ENCODE results near the gene MAD1L1.
"Not testable (repeated sequence)": the region's sequence is repeated elsewhere in the genome, so short reads cannot be mapped to it uniquely, and the experiment has no call there.

The MAD1L1 gene

GRCh38 chr7:1981201-1981877 is 251.4 kb downstream of the MAD1L1 start:
- no peak for DNase-seq (ENCODE audit: low read depth, low spot score)
- H3K4me3 ChIP-seq (ENCODE audit: low read depth, low read length): no peak overlapping the region
- no peak for TF ChIP-seq CTCF (IDR thresholded peaks at IDR 0.05; ENCODE audit: low read depth, low read length)
- in situ Hi-C loops (cut with HindIII; ENCODE audit: low sequenced_read_pairs): no loop called here

GRCh38 chr7:1979591-1980560 is 252.9 kb downstream of the MAD1L1 start:
- no peak overlapping the region for H3K4me3 ChIP-seq (ENCODE audit: low read depth, low read length)
- in situ Hi-C loops (cut with HindIII; ENCODE audit: low sequenced_read_pairs): no loop called here

GRCh38 chr7:1978656-1979590 is 253.8 kb downstream of the MAD1L1 start:
- DNase-seq (ENCODE audit: low read depth, low spot score): no peak
- in situ Hi-C loops (cut with HindIII; ENCODE audit: low sequenced_read_pairs): no loop called here
- H3K4me3 ChIP-seq (ENCODE audit: low read depth, low read length): no peak overlapping the region
- TF ChIP-seq CTCF (IDR thresholded peaks at IDR 0.05; ENCODE audit: low read depth, low read length): no peak

More at GRCh38 chr7:1979591-1980560, 252.9 kb downstream of the MAD1L1 start:
- no peak for DNase-seq (ENCODE audit: low read depth, low spot score)
- no peak for TF ChIP-seq CTCF (IDR thresholded peaks at IDR 0.05; ENCODE audit: low read depth, low read length)

- no peak overlapping the region for H3K4me3 ChIP-seq (ENCODE audit: low read depth, low read length)
- DNase-seq (ENCODE audit: low read depth, low spot score): no peak
- TF ChIP-seq CTCF (IDR thresholded peaks at IDR 0.05; ENCODE audit: low read depth, low read length): no peak
- in situ Hi-C loops (cut with HindIII; ENCODE audit: low sequenced_read_pairs): no loop called here
Measured at GRCh38 chr7:1977876-1978441, 254.8 kb downstream of the MAD1L1 start.

GRCh38 chr7:1977059-1977875 is 255.5 kb downstream of the MAD1L1 start:
- no peak for TF ChIP-seq CTCF (IDR thresholded peaks at IDR 0.05; ENCODE audit: low read depth, low read length)
- in situ Hi-C loops (cut with HindIII; ENCODE audit: low sequenced_read_pairs): no loop called here
- no peak for DNase-seq (ENCODE audit: low read depth, low spot score)
- H3K4me3 ChIP-seq (ENCODE audit: low read depth, low read length): no peak overlapping the region

- DNase-seq (ENCODE audit: low read depth, low spot score); in situ Hi-C loops (cut with HindIII; ENCODE audit: low sequenced_read_pairs); H3K4me3 ChIP-seq (ENCODE audit: low read depth, low read length): not testable (repeated sequence)
Measured at GRCh38 chr7:1976521-1976920, 256.2 kb downstream of the MAD1L1 start.
